ENCODE measurements around the gene TIGD3. TPM values are rescaled to one million over a fixed set of nuclear protein-coding genes. Genes with fewer than 3 reads are reported as not detected.

The TIGD3 gene
- total and polyA plus RNA-seq, 4 donors: 0.08 to 0.33 (median 0.17) TPM; not detected in 1

DNA sequence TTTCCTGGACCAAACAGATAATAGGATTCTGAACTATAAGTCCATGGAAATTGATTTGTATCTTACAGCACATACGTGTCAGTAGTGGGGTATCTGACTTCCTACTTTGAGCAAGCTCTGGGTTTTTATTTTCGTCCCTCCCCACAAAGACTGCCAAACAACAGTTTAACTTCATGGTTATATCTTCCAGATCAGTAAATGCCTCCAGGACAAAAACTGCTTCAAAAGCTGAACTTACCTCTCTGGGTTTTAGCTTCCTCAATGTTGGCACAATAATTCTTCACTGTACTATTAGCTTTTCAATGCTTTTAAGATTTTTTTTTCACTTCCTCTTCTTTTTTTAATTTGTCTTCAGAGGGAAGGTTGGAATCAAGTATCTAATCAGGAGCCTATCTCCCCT lies 25.1 kb upstream of the TIGD3 start:
- no peak overlapping the region for H3K27ac ChIP-seq (ENCODE audit: low read depth in 1 of 2, low read length in 2 of 2)
- H3K9ac ChIP-seq (ENCODE audit: low read depth in 1 of 2, low read length in 2 of 2): peak overlapping the region in 1 of 2 donors; percentile 65
- TF ChIP-seq REST (IDR thresholded peaks at IDR 0.05): no peak
- no peak for TF ChIP-seq EGR1 (IDR thresholded peaks at IDR 0.05; ENCODE audit: low read depth in 2 of 2)
- TF ChIP-seq, protein P1, sequence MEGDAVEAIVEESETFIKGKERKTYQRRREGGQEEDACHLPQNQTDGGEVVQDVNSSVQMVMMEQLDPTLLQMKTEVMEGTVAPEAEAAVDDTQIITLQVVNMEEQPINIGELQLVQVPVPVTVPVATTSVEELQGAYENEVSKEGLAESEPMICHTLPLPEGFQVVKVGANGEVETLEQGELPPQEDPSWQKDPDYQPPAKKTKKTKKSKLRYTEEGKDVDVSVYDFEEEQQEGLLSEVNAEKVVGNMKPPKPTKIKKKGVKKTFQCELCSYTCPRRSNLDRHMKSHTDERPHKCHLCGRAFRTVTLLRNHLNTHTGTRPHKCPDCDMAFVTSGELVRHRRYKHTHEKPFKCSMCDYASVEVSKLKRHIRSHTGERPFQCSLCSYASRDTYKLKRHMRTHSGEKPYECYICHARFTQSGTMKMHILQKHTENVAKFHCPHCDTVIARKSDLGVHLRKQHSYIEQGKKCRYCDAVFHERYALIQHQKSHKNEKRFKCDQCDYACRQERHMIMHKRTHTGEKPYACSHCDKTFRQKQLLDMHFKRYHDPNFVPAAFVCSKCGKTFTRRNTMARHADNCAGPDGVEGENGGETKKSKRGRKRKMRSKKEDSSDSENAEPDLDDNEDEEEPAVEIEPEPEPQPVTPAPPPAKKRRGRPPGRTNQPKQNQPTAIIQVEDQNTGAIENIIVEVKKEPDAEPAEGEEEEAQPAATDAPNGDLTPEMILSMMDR (IDR thresholded peaks at IDR 0.05; ENCODE audit: low read depth, low read length, missing input control): no peak
- TF ChIP-seq, protein P2, sequence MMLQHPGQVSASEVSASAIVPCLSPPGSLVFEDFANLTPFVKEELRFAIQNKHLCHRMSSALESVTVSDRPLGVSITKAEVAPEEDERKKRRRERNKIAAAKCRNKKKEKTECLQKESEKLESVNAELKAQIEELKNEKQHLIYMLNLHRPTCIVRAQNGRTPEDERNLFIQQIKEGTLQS (IDR thresholded peaks at IDR 0.05): no peak
- no peak for TF ChIP-seq FOXA2 (IDR thresholded peaks at IDR 0.05)
- no peak for TF ChIP-seq ZBTB33 (IDR thresholded peaks at IDR 0.05)
- no peak for TF ChIP-seq TAF1 (conservative IDR thresholded peaks at IDR 0.05)
- TF ChIP-seq RAD21 (IDR thresholded peaks at IDR 0.05): no peak
- no peak for TF ChIP-seq FOXA1 (IDR thresholded peaks at IDR 0.05)
- TF ChIP-seq, protein P3, sequence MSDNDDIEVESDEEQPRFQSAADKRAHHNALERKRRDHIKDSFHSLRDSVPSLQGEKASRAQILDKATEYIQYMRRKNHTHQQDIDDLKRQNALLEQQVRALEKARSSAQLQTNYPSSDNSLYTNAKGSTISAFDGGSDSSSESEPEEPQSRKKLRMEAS (IDR thresholded peaks at IDR 0.05): no peak
- TF ChIP-seq HNF4A (conservative IDR thresholded peaks at IDR 0.05): no peak
- TF ChIP-seq GABPA (IDR thresholded peaks at IDR 0.05 in 1 of 2, conservative IDR thresholded peaks at IDR 0.05 in 1 of 2): no peak
- no peak for TF ChIP-seq SP1 (IDR thresholded peaks at IDR 0.05)
- TF ChIP-seq JUND (IDR thresholded peaks at IDR 0.05): no peak
- TF ChIP-seq RXRA (IDR thresholded peaks at IDR 0.05): no peak
- no peak for TF ChIP-seq YY1 (IDR thresholded peaks at IDR 0.05)
- H3K27me3 ChIP-seq (ENCODE audit: control insufficient read depth in 4 of 4, insufficient read depth in 4 of 4, low read length in 3 of 4): no peaks in the 10 kb centered on the region
- H3K9me3 ChIP-seq (ENCODE audit: control insufficient read depth in 4 of 4, low read length in 3 of 4): no peaks in the 10 kb centered on the region
- peaks cover under 1 to 5% (median 3%) of the 10 kb centered on the region in 4 donors for H3K4me1 ChIP-seq (ENCODE audit: control insufficient read depth in 4 of 4, insufficient read depth in 4 of 4, low read length in 3 of 4)
- no peaks in the 10 kb centered on the region for H3K36me3 ChIP-seq (ENCODE audit: control insufficient read depth in 4 of 4, insufficient read depth in 3 of 4, low read depth in 1 of 4, low read length in 3 of 4)
- no peak for DNase-seq (ENCODE audit: low spot score)
- whole genome bisulfite sequencing: 52% methylated on average over 2 of the region's 2 CpGs
- no peak overlapping the region for H3K4me3 ChIP-seq (ENCODE audit: low read depth in 1 of 3, low read length in 3 of 3)

All from liver (tissue), 9 donors.